Retinal pigment epithelial cell (primary cell): ENCODE data around the gene MLYCD.

Experiments used
- DNase-seq: peaks from one replicate; pipeline ENCODE4 v3.0.0-alpha.2; 2010; ENCODE audit warnings: low read depth
- H3K4me3 ChIP-seq: 2 replicates; pipeline ENCODE4 v1.5.1; 2011; ENCODE audit warnings: mild to moderate bottlenecking, low read length, control low read depth, moderate library complexity
- TF ChIP-seq, protein P1 (sequence below): conservative IDR thresholded peaks from 2 replicates; pipeline ENCODE4 v1.5.1; 2011; ENCODE audit warnings: low read depth, low read length, control low read depth, inconsistent platforms

The MLYCD gene

GRCh38 chr16:83898463-83899271, at the start of gene MLYCD:
Gene MLYCD (plus strand): TSS chr16:83899115. CDS start chr16:83899145, 30 bp downstream.
- peak; percentile 51 for DNase-seq
- TF ChIP-seq, protein P1, sequence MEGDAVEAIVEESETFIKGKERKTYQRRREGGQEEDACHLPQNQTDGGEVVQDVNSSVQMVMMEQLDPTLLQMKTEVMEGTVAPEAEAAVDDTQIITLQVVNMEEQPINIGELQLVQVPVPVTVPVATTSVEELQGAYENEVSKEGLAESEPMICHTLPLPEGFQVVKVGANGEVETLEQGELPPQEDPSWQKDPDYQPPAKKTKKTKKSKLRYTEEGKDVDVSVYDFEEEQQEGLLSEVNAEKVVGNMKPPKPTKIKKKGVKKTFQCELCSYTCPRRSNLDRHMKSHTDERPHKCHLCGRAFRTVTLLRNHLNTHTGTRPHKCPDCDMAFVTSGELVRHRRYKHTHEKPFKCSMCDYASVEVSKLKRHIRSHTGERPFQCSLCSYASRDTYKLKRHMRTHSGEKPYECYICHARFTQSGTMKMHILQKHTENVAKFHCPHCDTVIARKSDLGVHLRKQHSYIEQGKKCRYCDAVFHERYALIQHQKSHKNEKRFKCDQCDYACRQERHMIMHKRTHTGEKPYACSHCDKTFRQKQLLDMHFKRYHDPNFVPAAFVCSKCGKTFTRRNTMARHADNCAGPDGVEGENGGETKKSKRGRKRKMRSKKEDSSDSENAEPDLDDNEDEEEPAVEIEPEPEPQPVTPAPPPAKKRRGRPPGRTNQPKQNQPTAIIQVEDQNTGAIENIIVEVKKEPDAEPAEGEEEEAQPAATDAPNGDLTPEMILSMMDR: no peak
- H3K4me3 ChIP-seq: peak within 1 kb of the TSS; percentile 54

DNA sequence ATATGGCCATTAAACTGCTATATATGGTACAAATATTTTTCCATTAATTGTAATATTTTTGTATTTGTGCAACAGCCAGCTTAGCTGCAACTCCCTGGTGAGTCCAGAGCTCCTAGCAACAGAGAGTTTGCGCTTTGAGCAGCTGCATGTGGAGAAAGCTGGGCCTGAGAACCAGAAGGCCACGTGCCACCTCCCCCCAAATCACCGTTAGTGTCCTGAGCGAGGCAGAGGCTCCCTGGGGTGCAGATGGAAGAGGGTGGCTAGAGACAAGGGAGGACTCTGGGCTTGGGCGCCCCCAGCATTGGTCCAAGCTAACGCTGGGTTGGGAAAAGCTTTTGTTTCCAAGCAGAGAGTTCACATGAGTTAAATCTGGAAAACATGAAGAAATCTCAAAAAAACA, 49.5 kb upstream of the MLYCD start:
- TF ChIP-seq, protein P1: no peak
- DNase-seq: no peak
- no peak overlapping the region for H3K4me3 ChIP-seq

- H3K4me3 ChIP-seq: no peak overlapping the region
- DNase-seq: no peak
Measured at GRCh38 chr16:83850947-83851346, 48.0 kb upstream of the MLYCD start.

GRCh38 chr16:83851473-83851872, 47.4 kb upstream of the MLYCD start:
- H3K4me3 ChIP-seq: no peak overlapping the region
- no peak for DNase-seq
- TF ChIP-seq, protein P1: no peak

More at GRCh38 chr16:83850947-83851346, 48.0 kb upstream of the MLYCD start:
- TF ChIP-seq, protein P1: no peak

DNA sequence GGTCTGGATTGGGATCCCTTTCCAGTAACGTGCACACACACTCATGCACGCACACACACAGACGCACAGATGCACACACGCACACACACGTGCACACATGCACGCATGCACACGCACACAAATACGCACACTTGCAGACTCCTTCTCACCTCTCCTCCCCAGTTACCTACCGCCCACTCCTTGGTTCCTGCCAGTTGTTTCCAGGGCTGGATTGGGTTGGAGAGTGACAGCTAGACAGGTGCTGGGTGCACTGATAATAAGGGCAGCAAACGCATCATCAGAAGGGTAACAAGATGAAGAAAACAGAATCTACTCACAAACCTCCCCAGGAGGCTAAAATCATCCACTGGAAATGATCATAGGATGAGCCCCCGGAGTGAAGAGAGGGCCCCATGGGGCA, 46.1 kb upstream of the MLYCD start:
- no peak overlapping the region for H3K4me3 ChIP-seq
- TF ChIP-seq, protein P1: no peak
- DNase-seq: no peak

GRCh38 chr16:83853834-83854233, 45.1 kb upstream of the MLYCD start:
- H3K4me3 ChIP-seq: no peak overlapping the region
- TF ChIP-seq, protein P1: no peak
- no peak for DNase-seq

DNA sequence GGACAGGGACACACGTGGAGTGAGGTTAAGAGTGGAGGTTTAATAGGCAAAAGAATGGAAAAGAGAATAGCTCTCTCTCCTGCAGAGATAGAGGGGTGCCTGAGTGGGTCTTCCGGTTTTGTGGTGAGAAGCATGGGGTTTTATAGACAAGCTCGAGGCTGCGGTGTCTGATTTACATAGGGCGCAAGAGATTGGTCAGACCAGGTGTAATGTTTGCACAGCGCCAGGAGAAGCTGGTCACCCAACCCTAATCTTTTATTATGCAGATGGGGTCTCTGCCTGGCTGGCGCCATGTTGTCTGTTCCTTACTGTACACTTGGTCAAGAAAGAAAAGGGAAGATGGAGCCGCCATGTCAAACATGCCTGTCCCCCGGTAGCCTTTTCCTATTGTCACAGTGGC, 44.5 kb upstream of the MLYCD start:
- TF ChIP-seq, protein P1: no peak

More for the DNA sequence above, 44.5 kb upstream of the MLYCD start:
- DNase-seq: no peak
- no peak overlapping the region for H3K4me3 ChIP-seq
